Measurements from ENCODE around the gene INPP5A.

Gene INPP5A

DNA sequence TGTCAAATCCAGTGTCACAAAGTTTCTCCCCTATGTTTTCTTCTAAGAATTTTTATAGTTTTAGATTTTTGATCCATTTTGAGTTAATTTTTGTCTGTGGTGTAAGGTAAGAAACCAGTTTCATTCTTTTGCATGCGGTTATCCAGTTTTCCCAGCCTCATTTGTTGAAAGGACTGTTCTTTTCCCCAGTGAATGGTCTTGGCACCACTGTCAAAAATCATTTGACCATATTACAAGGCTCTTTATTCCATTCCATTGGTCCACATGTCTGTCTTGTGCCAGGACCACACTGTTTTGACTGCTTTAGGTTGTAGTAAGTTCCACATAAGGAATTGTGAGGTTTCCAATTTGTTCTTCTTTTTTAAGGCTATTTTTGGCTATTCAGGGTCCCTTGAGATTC, 64.0 kb downstream of the INPP5A start:
- FAIRE-seq: no peak

DNA sequence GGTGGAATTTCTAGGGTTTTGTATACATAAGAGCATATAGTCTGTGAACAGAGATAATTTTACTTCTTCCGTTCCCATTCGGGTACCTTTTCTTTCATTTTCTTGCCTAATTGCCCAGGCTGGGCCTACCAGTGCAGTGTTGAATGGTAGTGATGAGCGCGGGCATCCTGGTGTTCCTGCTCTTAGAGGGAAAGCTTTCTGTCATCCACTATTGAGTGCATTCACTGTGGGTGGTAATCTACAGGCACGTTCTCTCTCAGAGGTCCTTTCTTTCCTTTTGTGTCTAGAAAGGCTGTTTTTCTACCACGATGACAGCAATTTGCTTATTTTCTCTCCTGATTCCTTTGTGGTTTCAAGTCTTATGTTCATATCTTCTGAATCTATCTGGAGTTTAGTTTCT, 65.0 kb downstream of the INPP5A start:
- no peak for FAIRE-seq

- FAIRE-seq: no peak
Measured at GRCh38 chr10:132603851-132604533, 66.4 kb downstream of the INPP5A start.

- no peak for FAIRE-seq
Measured at GRCh38 chr10:132604686-132605085, 67.1 kb downstream of the INPP5A start.

DNA sequence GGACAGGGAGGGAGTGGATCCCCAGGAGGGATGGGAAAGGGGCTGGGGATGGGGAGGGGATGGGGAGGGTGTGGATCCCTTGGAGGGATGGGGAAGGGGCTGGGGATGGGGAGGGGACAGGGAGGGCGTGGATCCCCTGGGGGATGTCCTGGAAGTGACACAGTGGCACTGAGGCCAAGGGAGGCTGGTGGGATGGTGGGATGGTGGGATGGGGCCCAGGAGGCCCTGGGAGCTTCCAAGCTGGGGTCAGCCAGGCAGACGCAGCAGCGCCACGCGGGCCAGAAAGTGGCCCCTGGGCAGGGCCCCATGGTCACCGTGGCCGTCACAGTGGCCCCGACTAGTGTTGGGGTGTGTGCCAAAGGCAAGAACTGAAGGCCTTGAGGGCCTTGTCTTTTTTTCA, 67.8 kb downstream of the INPP5A start:
- no peak for FAIRE-seq

- no peak for FAIRE-seq
Measured at GRCh38 chr10:132606031-132606491, 68.5 kb downstream of the INPP5A start.

DNA sequence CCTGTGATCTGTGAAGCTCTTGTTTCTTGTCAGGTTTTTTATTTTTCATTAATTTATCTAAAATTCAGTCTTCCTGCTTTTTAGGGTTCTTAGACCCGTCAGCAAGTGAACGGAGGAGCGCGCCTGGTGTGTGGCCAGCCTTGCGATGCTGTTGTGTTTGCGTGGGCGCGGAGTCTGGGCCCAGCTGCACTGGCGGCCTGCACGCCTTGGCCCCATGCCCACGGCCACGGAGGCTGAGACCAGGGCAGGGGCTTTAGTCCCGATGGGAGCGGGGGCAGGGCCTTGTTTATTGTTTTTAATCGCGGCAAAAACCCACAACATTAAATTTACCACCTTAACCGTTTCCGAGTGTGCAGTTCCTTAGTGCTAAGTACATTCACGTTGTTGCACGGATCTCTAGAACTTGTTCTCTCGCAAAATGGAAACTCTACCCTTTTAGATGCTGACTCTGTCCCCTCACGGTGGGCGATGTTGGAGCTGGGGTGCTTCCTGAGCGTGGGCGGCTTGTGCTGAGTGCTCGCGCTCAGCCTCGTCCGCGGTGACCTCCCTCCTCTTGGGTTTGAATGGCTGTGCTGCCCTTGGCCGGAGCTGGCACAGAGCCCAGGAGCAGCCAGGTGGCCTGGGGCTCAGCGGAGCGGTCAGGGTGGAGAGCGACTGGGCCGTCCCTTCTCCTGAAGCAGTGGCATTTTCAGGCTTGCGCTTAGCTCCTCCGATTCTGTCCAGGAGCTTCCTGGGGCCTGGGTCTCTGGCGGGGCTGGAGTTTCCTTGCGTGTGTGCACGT, 69.1 kb downstream of the INPP5A start:
- FAIRE-seq: no peak

GRCh38 chr10:132607491-132607890, 69.9 kb downstream of the INPP5A start:
- no peak for FAIRE-seq

- no peak for FAIRE-seq
Measured at GRCh38 chr10:132607961-132608495, 70.4 kb downstream of the INPP5A start.

GRCh38 chr10:132608511-132609195, 71.1 kb downstream of the INPP5A start:
- FAIRE-seq: no peak

DNA sequence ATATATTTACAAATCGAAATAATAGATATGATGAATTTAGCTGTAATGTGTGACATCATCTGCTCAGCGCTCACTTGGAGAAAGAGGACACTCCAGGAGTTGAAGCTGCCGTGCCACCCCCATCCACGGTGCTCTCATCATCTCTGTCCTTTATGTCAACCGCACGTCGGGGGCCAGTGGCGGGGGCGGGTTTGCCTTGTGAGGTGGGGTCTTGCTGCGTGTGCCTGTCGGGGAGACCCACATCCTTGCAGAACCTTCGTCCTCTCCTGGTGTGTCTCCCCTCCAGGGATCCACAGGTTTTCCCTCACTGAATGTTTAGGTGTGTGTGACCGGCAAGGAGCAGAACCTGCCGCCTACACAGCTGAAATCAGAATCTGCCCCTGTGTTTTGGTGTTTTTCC, 71.6 kb downstream of the INPP5A start:
- no peak for FAIRE-seq

GRCh38 chr10:132610071-132610701, 72.6 kb downstream of the INPP5A start:
- FAIRE-seq: no peak

DNA sequence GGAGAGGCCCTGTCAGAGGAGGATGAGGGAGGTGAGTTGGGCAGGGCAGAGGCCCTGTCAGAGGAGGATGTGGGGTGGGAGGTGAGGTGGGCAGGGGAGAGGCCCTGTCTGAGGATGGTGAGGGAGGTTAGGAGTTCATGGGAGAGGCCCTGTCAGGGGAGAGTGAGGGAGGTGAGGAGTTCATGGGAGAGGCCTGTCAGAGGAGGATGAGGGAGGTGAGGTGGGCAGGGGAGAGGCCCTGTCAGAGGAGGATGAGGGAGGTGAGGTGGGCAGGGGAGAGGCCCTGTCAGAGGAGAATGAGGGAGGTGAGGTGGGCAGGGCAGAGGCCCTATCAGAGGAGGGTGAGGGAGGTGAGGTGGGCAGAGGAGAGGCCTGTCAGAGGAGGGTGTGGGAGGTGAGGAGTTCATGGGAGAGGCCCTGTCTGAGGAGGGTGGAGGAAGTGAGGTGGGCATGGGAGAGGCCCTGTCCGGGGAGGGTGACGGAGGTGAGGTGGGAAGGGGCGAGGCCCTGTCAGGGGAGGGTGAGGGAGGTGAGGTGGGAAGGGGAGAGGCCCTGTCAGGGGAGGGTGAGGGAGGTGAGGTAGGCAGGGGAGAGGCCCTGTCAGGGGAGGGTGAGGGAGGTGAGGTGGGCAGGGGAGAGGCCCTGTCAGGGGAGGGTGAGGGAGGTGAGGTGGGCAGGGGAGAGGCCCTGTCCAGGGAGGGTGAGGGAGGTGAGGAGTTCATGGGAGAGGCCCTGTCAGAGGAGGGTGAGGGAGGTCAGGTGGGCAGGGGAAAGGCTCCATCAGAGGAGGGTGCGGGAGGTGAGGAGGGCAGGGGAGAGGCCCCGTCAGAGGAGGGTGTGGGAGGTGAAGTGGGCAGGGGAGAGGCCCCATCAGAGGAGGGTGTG, 73.7 kb downstream of the INPP5A start:
- FAIRE-seq: no peak

DNA sequence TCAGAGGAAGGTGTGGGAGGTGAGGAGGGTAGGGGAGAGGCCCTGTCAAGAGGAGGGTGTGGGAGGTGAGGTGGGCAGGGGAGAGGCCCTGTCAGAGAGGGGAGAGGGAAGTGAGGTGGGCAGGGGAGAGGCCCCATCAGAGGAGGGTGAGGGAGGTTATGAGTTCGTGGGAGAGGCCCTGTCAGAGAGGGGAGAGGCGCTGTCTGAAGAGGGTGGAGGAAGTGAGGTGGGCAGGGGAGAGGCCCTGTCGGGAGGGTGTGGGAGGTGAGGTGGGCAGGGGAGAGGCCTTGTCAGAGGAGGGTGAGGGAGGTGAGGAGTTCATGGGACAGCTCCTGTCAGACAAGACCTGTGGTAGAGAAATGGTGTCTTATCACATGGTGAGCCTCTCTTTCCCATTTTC, 74.4 kb downstream of the INPP5A start:
- FAIRE-seq: no peak

- no peak for FAIRE-seq
Measured at GRCh38 chr10:132612571-132613504, 75.3 kb downstream of the INPP5A start.

DNA sequence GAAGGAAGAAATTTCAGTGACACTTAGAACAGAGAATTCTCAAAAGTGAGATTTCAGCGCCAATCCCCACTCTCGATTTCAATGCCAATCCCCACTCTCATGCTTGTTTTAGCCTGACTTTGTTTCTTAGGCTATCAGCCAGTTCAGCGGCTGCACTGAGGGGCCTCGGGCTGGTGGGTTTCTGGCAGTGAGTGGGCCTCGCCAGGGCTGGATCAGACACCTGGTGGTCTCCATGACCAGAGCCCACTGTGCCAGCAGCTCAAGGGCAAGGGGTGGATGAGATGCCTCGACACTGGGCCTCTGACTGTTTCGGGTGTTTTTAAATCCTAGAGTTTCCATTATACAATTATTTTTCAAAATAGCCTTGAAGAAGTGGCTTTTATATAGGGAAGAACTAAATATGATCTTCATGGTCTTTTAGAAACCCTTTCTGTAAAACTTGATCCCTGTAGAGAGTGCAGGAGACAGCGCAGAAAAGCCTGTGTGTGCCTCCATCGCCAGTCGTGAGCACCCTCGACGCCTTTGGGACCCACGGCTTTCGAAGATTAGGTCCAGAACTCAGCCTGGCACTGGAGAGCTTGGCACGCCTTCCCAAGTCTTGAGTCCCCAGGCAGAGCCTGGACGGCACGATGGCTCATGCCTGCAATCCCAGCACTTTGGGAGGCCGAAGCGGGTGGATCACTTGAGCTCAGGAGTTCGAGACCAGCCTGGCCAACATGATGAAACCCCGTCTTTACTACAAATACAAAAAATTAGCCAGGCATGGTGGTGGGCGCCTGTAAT, 76.2 kb downstream of the INPP5A start:
- FAIRE-seq: no peak

DNA sequence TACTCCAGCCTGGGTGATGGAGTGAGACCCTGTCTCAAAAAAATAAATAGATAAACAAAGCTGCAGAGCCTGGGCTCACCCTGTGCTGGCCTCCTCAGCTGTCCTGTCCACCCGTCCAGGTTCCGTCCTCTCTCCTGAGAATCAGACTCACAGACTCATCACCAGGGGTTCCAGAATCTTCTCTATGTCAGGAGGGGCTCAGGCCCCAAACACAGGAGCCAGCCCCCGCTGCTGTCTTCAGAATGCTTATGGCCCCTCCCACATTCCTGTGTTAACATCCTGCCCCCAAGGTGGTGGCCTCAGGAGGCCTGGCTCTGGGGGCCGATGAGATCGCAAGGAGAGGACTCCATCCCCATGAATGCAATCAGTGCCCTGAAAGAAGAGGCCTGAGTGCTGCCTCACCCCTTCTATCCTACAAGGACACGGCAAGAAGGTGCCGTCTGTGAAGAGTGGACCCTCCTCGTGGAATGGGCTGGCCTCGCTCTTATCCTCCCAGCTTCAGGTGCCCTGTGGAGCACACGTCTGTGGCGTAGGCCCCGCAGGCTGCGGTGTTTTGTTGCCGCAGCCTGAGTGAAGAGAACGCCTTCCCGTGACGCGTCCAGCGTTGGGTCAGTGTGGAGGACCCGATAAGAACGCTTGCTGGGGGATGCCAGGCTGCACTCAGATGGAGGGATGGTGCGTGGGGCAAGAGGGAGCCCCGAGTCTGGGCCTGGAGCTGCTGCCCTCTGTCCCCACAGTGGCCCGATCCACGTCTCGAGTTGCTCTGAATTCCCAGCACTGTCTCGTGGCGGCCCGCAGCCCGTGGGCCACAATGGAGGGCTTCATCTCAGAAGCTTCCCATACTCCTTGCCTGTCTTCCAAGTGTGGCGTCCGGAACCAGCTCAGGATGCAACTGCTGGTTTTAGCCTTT, 77.1 kb downstream of the INPP5A start:
- FAIRE-seq: no peak

- FAIRE-seq: no peak
Measured at GRCh38 chr10:132615341-132616169, 78.0 kb downstream of the INPP5A start.
